Activated CD4-positive, alpha-beta memory T cell treated with anti-CD3 and anti-CD28 coated beads, Interleukin-2, amount 10 ng/mL, durations not matched to agents 7 days and 5 days (primary cell): Measurements from ENCODE around the gene SLC35E4. TPM values are rescaled to one million over a fixed set of nuclear protein-coding genes. Genes with fewer than 3 reads are reported as not detected.
A peak's percentile ranks its signal among the peaks of the same experiment; 100 is the strongest.
"Not testable (repeated sequence)": the region's sequence is repeated elsewhere in the genome, so short reads cannot be mapped to it uniquely, and the experiment has no call there.

Experiments
- CTCF ChIA-PET: fragments of 350-600 bp; sonication (Branson Sonifier 250); formaldehyde crosslinking; loops from one replicate; lab custom pipeline; 2021; ENCODE audit warnings: antibody characterized with exemption, inconsistent platforms; lab: Charles Lee
- POLR2A ChIA-PET: fragments of 350-600 bp; sonication (Branson Sonifier 250); formaldehyde crosslinking; loops from one replicate; lab custom pipeline; 2021; ENCODE audit warnings: antibody characterized with exemption; lab: Charles Lee
- DNase-seq: peaks from one replicate; pipeline ENCODE4 v3.0.0-alpha.2; 2020
- H3K27ac Mint-ChIP-seq: one replicate; pipeline ENCODE4 v1.8.0; 2021; ENCODE audit warnings: mild to moderate bottlenecking, mixed read lengths
- H3K27me3 Mint-ChIP-seq: one replicate; pipeline ENCODE4 v1.8.0; 2021; ENCODE audit warnings: mixed read lengths
- H3K36me3 Mint-ChIP-seq: one replicate; pipeline ENCODE4 v1.8.0; 2021; ENCODE audit warnings: low read depth, mixed read lengths
- H3K4me1 Mint-ChIP-seq: one replicate; pipeline ENCODE4 v1.8.0; 2021; ENCODE audit warnings: mixed read lengths
- H3K4me3 Mint-ChIP-seq: one replicate; pipeline ENCODE4 v1.8.0; 2021; ENCODE audit warnings: mild to moderate bottlenecking, mixed read lengths
- H3K9me3 Mint-ChIP-seq: one replicate; pipeline ENCODE4 v1.8.0; 2021; ENCODE audit warnings: mixed read lengths
- total RNA-seq, 2 experiments: library from RNA; stranded (reverse); gene quantifications; one replicate each; pipeline ENCODE4 v1.2.3, GENCODE V29; 2021

The SLC35E4 gene
- total RNA-seq, 2 experiments from 2014 or later = 5.3 to 5.8 TPM

DNA sequence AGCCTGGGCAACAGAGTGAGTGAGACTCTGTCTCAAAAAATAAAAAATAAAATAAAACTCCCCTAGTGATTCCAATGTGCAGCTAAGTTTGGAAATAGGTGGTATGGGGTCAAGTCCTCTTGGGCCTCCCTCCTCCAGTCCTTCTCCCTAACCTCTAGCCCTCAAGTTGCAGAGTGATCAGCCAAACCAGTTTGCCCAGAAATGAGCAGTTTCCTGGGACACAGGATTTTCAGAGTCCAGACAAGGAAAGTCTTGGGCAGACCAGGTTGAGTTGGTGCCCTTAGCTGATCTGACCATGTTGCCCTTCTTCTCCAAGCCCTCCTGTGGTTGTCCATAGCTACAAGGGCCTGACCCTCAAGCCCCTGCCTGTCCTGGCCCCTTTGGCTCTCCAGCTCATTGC, 20.7 kb upstream of the SLC35E4 start:
- Mint-ChIP-seq H3K27me3 (no peaks in the 10 kb centered on the region), H3K4me1 (peaks cover 7% of the 10 kb centered on the region), H3K27ac (no peak overlapping the region), H3K36me3 (no peaks in the 10 kb centered on the region), H3K9me3 (no peaks in the 10 kb centered on the region), H3K4me3 (no peak overlapping the region)
- DNase-seq = no peak
- ChIA-PET POLR2A (no interaction called here), CTCF (no interaction called here)

DNA sequence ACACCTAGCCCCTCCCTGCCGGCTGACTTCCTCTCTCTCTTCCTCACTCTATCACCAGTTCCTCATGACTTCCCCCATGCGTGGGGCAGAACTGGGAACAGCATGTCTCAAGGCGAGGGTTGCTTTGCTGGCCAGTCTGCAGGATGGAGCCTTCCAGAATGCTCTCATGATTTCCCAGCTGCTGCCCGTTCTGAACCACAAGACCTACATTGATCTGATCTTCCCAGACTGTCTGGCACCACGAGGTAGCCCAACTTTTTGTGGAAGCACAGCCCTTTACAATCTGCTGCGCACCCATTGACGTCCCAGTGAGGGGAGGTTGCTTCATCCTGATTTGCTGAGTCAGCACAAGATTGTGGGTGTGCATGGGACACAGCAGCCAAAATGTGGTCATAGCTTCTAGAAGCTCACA, 20.0 kb upstream of the SLC35E4 start:
- no peaks in the 10 kb centered on the region for H3K27me3 Mint-ChIP-seq
- DNase-seq = no peak
- H3K4me3 Mint-ChIP-seq = no peak overlapping the region
- H3K9me3 Mint-ChIP-seq = no peaks in the 10 kb centered on the region
- ChIA-PET CTCF (interaction anchor here (1.2 kb wide), 1 partner anchor 10 kb away, joined by 4 read pairs; no protein-coding TSS in a partner anchor), POLR2A (no interaction called here)
- H3K4me1 Mint-ChIP-seq = peaks cover under 1% of the 10 kb centered on the region
- no peak overlapping the region for H3K27ac Mint-ChIP-seq
- no peaks in the 10 kb centered on the region for H3K36me3 Mint-ChIP-seq

DNA sequence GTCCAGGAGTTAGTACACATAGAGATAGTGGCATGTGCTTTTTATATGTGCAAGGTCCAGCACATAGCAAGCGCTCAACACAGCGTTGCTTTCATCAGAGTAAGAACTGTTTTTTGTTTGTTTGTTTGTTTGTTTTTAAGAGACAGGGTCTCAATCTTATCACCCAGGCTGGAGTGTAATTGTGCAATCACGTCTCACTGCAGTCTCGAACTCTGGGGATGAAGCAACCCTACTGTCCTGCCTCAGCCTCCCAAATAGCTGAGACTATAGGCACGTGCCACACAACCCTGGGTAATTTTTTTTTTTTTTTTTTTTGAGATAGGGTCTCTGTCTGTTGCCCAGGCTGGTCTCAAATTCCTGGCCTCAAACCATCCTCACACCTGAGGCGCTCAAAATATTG, 17.8 kb upstream of the SLC35E4 start:
- Mint-ChIP-seq H3K27ac (no peak overlapping the region), H3K36me3 (no peaks in the 10 kb centered on the region), H3K4me1 (no peaks in the 10 kb centered on the region), H3K4me3 (no peak overlapping the region), H3K9me3 (no peaks in the 10 kb centered on the region), H3K27me3 (no peaks in the 10 kb centered on the region)
- CTCF ChIA-PET = no interaction called here
- DNase-seq = no peak
- POLR2A ChIA-PET = interaction anchor here (1.1 kb wide), 1 partner anchor 9 kb away, joined by 4 read pairs; no protein-coding TSS in a partner anchor

DNA sequence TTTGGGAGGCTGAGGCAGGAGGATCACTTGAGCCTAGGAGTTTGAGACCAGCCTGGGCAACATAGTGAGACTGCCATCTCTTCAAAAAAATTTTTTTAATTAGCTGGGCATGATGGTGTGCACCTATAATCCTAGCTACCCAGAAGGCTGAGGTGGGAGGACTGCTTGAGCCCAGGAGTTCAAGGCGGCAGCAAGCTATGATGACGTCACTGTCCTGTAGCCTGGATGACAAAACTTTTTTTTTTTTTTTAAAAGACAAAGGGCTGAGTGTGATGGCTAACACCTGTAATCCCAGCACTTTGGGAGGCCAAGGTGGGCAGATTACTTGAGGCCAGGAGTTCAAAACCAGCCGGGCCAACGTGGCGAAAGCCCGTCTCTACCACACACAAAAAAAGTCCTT, 15.7 kb upstream of the SLC35E4 start:
- not testable (repeated sequence) for H3K36me3 Mint-ChIP-seq, H3K9me3 Mint-ChIP-seq, DNase-seq, H3K4me3 Mint-ChIP-seq, H3K27me3 Mint-ChIP-seq, H3K27ac Mint-ChIP-seq, H3K4me1 Mint-ChIP-seq
- ChIA-PET POLR2A (interaction anchor here (1.1 kb wide), 1 partner anchor 10 kb away, joined by 4 read pairs; no protein-coding TSS in a partner anchor), CTCF (interaction anchor here (1.1 to 3.3 kb wide), 3 partner anchors 11 to 14 kb away, joined by 3 to 10 read pairs (median 7); no protein-coding TSS in a partner anchor)

DNA sequence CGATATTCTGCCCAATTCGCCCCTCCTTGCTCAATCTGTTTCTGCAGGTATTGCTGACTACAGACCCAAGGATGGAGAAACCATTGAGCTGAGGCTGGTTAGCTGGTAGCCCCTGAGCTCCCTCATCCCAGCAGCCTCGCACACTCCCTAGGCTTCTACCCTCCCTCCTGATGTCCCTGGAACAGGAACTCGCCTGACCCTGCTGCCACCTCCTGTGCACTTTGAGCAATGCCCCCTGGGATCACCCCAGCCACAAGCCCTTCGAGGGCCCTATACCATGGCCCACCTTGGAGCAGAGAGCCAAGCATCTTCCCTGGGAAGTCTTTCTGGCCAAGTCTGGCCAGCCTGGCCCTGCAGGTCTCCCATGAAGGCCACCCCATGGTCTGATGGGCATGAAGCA, 9.2 kb upstream of the SLC35E4 start:
- no peaks in the 10 kb centered on the region for H3K27me3 Mint-ChIP-seq

DNA sequence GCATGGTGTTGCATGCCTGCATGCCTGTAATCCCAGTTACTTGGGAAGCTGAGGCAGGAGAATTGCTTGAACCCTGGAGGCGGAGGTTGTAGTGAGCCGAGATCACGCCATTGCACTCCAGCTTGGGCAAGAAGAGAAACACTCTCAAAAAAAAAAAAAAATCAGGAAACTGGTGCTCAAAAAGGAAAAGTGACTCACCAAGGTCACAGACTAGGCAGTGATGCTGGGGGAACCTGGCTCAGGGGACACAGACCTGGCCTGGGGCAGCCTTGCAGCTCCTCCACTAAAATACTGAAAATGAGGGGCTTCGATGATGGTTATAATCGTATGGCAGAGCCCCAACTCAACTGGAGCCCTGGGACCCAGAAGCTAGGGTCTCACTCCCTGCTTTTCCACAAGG, 8.1 kb upstream of the SLC35E4 start:
- H3K27ac Mint-ChIP-seq = no peak overlapping the region
- no peak for DNase-seq
- H3K4me3 Mint-ChIP-seq = no peak overlapping the region
- H3K4me1 Mint-ChIP-seq = peaks cover 5% of the 10 kb centered on the region
- no peaks in the 10 kb centered on the region for H3K36me3 Mint-ChIP-seq
- H3K27me3 Mint-ChIP-seq = no peaks in the 10 kb centered on the region
- ChIA-PET POLR2A (no interaction called here), CTCF (no interaction called here)
- H3K9me3 Mint-ChIP-seq = no peaks in the 10 kb centered on the region

More for the DNA sequence above, 9.2 kb upstream of the SLC35E4 start:
- Mint-ChIP-seq H3K27ac (no peak overlapping the region), H3K9me3 (no peaks in the 10 kb centered on the region), H3K4me3 (no peak overlapping the region), H3K4me1 (peaks cover 5% of the 10 kb centered on the region), H3K36me3 (no peaks in the 10 kb centered on the region)
- DNase-seq = no peak
- ChIA-PET POLR2A (no interaction called here), CTCF (interaction anchor here (1.0 to 1.6 kb wide), 2 partner anchors 128 to 138 kb away, joined by 3 read pairs; no protein-coding TSS in a partner anchor)

DNA sequence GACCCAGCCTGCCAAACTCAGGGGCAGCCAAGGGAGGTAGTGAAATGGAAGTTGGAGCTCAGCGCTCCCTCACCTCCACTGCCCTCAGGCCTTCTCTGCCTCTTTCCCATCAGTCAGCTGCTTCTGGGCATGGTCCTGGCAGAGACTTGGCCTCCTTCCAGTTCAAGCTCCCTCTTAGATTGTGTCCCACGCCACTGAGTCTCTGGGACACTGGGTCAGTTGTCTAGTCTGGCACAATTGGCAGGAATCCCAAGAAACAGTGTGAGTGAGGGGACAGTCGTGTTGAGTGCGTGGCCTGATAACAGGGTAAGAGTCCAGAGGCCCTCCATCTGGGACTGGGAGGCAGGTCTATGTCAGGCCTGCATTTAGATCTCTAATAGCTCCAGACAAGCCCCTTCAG, 7.1 kb upstream of the SLC35E4 start:
- no peak overlapping the region for H3K27ac Mint-ChIP-seq
- CTCF ChIA-PET = interaction anchor here (0.5 to 2.0 kb wide), 3 partner anchors 15 to 135 kb away, joined by 3 to 5 read pairs (median 5); no protein-coding TSS in a partner anchor
- H3K4me3 Mint-ChIP-seq = no peak overlapping the region
- H3K36me3 Mint-ChIP-seq = no peaks in the 10 kb centered on the region
- POLR2A ChIA-PET = no interaction called here
- H3K4me1 Mint-ChIP-seq = peaks cover 5% of the 10 kb centered on the region
- no peaks in the 10 kb centered on the region for H3K27me3 Mint-ChIP-seq
- no peak for DNase-seq
- no peaks in the 10 kb centered on the region for H3K9me3 Mint-ChIP-seq

DNA sequence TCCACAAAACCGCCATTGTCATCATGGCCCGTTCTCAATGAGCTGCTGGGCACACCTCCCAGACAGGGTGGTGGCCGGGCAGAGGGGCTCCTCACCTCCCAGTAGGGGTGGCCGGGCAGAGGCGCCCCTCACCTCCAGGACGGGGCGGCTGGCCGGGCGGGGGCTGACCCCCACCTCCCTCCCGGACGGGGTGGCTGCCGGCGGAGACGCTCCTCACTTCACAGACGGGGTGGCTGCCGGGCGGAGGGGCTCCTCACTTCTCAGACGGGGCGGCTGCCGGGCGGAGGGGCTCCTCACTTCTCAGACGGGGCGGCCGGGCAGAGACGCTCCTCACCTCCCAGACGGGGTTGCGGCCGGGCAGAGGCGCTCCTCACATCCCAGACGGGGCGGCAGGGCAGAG, 4.1 kb upstream of the SLC35E4 start:
- H3K9me3 Mint-ChIP-seq = not testable (repeated sequence)

DNA sequence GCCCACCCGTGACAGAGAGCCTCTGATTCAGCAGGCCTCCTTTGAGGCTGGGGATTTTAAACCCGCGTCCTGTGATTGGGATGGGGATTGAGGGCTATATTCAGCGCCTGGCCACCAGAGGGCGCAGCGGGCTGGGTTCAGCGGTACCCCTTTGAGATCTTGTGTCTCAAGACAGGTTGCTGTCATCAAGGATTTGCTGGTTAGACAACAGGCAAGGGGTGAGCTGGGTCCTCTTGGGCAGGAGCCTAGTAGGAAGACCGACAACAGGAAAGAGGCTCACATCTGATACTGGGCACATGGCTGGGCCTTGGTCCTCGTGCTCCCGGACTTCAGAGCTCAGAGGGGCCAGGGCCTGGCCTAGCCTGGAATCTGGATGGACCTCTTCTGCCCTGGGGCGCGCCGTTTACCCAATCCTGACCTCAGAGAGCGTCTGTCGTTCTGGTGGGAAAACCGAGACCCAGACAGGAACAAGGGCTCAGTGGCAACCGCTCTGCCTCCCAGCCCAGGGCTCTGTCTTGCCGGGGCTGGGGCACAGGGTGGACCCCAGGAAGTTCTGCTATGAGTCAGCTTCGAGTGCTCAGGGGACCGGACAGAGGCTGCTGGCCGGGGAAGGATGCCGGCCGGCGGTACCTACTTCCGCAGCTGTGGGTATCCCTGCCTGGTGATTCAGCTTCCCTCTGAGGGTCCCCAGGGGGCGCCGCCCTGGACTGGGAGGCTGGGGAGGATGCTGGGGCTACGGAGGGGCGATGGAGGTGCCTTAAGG, 929 bp upstream of the SLC35E4 start:
- peaks cover 4% of the 10 kb centered on the region for H3K9me3 Mint-ChIP-seq
- CTCF ChIA-PET = interaction anchor here (0.6 to 4.5 kb wide), 46 partner anchors 9 to 613 kb away, joined by 3 to 217 read pairs (median 5); partner anchors contain the start of genes DUSP18, MORC2, OSBP2 and PES1
- H3K36me3 Mint-ChIP-seq = peaks cover 17% of the 10 kb centered on the region
- H3K27me3 Mint-ChIP-seq = no peaks in the 10 kb centered on the region
- DNase-seq = peak; percentile 92
- POLR2A ChIA-PET = interaction anchor here (0.8 to 5.5 kb wide), 27 partner anchors 10 to 713 kb away, joined by 3 to 69 read pairs (median 4); partner anchors contain the start of genes DUSP18, MORC2, OSBP2 and PES1
- H3K4me3 Mint-ChIP-seq = peak overlapping the region; percentile 83
- peaks cover 33% of the 10 kb centered on the region for H3K4me1 Mint-ChIP-seq
- peak overlapping the region; percentile 88 for H3K27ac Mint-ChIP-seq

More for the DNA sequence above, 4.1 kb upstream of the SLC35E4 start:
- DNase-seq, H3K27me3 Mint-ChIP-seq, CTCF ChIA-PET, POLR2A ChIA-PET, H3K36me3 Mint-ChIP-seq, H3K27ac Mint-ChIP-seq, H3K4me3 Mint-ChIP-seq: not testable (repeated sequence)
- H3K4me1 Mint-ChIP-seq = peaks cover 21% of the 10 kb centered on the region

DNA sequence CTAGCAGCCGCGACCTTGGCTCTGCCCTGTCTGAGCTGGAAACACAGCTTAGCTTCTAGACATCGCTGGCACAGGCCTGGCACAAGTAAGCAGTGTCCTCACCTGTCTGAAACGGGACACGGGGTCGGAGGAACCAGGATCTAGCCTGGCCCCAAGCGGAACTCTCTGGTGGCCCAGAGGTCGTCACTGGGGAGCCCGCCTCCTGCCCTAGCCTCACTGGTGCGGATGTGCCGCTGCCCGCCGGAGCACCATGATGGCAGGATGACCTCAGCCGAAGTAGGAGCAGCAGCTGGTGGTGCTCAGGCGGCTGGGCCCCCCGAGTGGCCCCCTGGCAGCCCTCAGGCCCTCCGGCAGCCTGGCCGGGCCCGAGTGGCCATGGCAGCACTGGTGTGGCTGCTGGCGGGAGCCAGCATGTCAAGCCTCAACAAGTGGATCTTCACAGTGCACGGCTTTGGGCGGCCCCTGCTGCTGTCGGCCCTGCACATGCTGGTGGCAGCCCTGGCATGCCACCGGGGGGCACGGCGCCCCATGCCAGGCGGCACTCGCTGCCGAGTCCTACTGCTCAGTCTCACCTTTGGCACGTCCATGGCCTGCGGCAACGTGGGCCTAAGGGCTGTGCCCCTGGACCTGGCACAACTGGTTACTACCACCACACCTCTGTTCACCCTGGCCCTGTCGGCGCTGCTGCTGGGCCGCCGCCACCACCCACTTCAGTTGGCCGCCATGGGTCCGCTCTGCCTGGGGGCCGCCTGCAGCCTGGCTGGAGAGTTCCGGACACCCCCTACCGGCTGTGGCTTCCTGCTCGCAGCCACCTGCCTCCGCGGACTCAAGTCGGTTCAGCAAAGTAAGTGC, 871 bp downstream of the SLC35E4 start:
- peaks cover 4% of the 10 kb centered on the region for H3K9me3 Mint-ChIP-seq
- peak overlapping the region; percentile 74 for H3K27ac Mint-ChIP-seq
- peaks cover 36% of the 10 kb centered on the region for H3K4me1 Mint-ChIP-seq
- H3K27me3 Mint-ChIP-seq = no peaks in the 10 kb centered on the region
- peak; percentile 39 for DNase-seq
- ChIA-PET POLR2A (interaction anchor here (0.7 to 5.5 kb wide), 12 partner anchors 8 to 118 kb away, joined by 3 to 69 read pairs (median 10); partner anchors contain the start of genes DUSP18, PES1 and TCN2), CTCF (interaction anchor here (0.8 to 4.5 kb wide), 13 partner anchors 9 to 448 kb away, joined by 3 to 217 read pairs (median 12); partner anchors contain the start of gene DUSP18)
- H3K36me3 Mint-ChIP-seq = peaks cover 21% of the 10 kb centered on the region
- peak overlapping the region; percentile 83 for H3K4me3 Mint-ChIP-seq

DNA sequence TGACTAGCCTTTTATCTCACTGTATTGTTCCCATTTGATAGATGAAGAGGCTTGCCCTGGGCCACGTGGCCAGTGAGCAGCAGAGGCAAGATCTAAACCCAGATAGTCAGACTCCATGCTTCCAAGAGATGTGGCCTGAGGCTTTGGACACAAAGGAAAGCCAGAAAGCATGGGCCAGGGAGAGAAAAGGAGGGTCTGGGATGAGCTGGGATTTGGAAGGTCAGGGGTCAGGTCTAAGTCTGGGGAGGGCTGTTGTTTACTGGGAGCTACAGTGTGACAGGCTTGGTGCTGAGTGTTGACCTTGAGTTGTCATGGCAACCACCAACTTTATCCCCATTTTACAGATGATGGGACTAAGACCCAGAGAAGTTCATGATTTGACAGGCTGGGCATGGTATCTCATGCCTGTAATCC, 2.1 kb downstream of the SLC35E4 start:
- Mint-ChIP-seq H3K36me3 (peaks cover 21% of the 10 kb centered on the region), H3K27me3 (no peaks in the 10 kb centered on the region), H3K4me3 (peak overlapping the region; percentile 43), H3K9me3 (peaks cover 4% of the 10 kb centered on the region), H3K4me1 (peaks cover 38% of the 10 kb centered on the region), H3K27ac (peak overlapping the region; percentile 22)
- DNase-seq = no peak
- CTCF ChIA-PET = interaction anchor here (0.8 to 2.6 kb wide), 3 partner anchors 12 to 447 kb away, joined by 3 to 15 read pairs (median 5); no protein-coding TSS in a partner anchor
- POLR2A ChIA-PET = interaction anchor here (1.3 to 5.5 kb wide), 2 partner anchors 10 to 104 kb away, joined by 4 to 69 read pairs; no protein-coding TSS in a partner anchor

DNA sequence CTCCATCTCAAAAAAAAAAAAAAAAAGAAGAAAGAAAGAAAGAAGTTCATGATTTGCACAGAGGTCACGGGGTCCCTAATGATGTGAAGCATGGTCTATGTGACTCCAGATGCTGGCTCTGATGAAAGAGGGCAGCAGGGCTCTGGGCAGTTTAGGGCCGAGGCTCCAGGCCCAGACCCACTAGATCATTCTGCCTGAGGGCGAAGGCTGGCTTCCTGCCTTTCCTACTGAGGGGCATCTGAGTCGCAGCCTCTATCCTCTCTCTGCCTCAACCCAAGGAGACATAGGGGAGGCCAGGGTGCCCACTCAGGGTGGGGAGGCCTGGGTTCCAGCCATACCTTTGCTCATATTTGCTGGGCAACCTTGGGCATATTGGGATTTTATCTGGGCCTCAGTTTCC, 4.8 kb downstream of the SLC35E4 start:
- H3K9me3 Mint-ChIP-seq = peaks cover 4% of the 10 kb centered on the region
- ChIA-PET POLR2A (no interaction called here), CTCF (no interaction called here)
- peaks cover 21% of the 10 kb centered on the region for H3K36me3 Mint-ChIP-seq
- no peak overlapping the region for H3K4me3 Mint-ChIP-seq
- H3K4me1 Mint-ChIP-seq = peaks cover 46% of the 10 kb centered on the region
- no peaks in the 10 kb centered on the region for H3K27me3 Mint-ChIP-seq
- no peak overlapping the region for H3K27ac Mint-ChIP-seq
- DNase-seq = no peak
